ENCODE measurements around the gene SPNS3.

DNA sequence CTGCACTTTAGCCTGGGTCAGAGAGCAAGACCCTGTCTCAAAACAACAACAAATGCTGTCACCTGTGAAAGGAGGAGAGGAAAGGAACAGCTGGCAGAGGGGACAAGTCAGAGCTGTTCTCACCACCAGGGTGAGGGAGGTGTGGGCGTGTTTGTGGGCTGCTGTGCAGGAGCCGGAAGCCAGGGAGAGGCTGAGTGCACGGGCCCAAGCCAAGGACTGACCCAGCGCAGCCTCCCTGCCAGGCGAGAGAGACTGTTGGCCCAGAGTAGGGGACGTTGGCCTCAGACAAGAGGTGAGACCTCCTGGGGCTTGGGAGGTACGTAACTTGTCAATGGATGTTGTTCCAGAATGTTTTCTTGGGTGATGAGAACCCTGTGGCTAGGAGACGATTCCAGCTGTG is 75.7 kb downstream of the SPNS3 start:
- TF ChIP-seq CTCF (optimal IDR thresholded peaks at IDR 0.05 in 1 of 3, IDR thresholded peaks at IDR 0.05 in 1 of 3, conservative IDR thresholded peaks at IDR 0.05 in 1 of 3; ENCODE audit: extremely low read depth in 1 of 3, insufficient read depth in 2 of 3, low read length in 3 of 3) (no peak), EZH2 (IDR thresholded peaks at IDR 0.05; ENCODE audit: low read length) (no peak)
